A673 (cell line): ENCODE results near the gene NFATC1.

Experiments
- CTCF ChIP-seq: fragments of 300-800, 200-600 bp; sonication (generic); conservative IDR thresholded peaks from 2 replicates; pipeline ENCODE4 v1.5.1; 2017; ENCODE audit warnings: low read depth, mild to moderate bottlenecking, antibody characterized with exemption, low read length, moderate library complexity, mixed read lengths
- EZH2 ChIP-seq: fragments of 200-600 bp; sonication (generic); IDR thresholded peaks from 2 replicates; pipeline ENCODE4 v1.6.1; 2017; ENCODE audit warnings: borderline replicate concordance, low read depth, mild to moderate bottlenecking, mixed read lengths, antibody characterized with exemption, low read length; ENCODE audit not compliant: poor library complexity, severe bottlenecking

DNA sequence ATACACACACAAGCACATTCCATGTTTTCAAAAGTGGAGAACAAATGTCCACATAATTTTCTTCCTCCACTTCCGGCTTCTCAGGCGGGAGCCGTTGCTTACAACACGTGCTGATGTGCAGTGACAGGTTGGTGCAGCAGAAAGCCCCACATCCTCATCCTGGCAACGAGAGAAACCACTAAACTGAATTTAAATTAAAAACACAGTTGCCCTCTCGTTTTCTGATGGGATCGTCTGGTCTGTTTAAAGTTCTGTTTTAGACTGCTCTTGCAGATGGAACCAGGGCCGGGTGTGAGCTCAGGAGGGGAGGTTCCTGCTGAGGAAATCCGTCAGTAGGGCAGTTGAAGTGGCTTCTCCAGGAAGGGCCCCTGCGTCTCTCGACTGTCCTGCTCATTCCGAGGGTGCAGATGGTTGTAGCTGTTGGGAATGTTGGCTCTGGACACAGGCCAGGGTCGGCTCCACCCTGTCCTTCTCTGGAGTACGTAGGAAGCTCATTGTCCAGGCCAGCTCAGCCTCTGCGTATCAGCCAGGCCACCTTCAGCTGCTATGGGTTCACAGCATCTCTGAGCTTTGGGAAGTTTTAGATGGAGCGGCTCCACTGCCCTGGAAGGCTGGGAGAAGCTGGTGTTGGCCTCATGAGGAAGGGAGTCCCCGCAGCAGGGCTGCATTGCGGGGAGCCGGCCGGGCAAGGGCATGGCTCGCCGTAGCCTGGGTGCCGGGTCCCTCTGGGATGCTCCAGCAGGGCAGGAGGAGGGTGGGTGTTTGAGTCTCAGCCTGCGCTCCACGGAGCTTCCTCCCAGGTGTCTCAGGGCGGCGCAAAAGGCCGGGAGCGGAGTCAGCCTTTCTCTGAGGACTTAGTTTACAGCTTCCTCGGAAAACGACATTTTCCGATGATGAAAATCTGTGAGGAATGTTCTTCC is 58.3 kb downstream of the NFATC1 start:
- TF ChIP-seq CTCF (no peak), EZH2 (no peak)
